GM12864 (cell line): Measurements from ENCODE around the gene MARCHF3.

Experiments used
- DNase-seq: peaks from one replicate; pipeline ENCODE4 v3.0.0-alpha.2; 2011; ENCODE audit warnings: low read depth
- H3K4me3 ChIP-seq: 2 replicates; pipeline ENCODE4 v1.5.1; 2011; ENCODE audit warnings: mild to moderate bottlenecking, low read depth, low read length, control low read depth
- CTCF ChIP-seq: IDR thresholded peaks from 2 replicates; pipeline ENCODE4 v1.5.1; 2011; ENCODE audit warnings: low read depth, mild to moderate bottlenecking, moderate library complexity, low read length, control low read depth, inconsistent platforms; ENCODE audit errors: missing control alignments

The MARCHF3 gene

DNA sequence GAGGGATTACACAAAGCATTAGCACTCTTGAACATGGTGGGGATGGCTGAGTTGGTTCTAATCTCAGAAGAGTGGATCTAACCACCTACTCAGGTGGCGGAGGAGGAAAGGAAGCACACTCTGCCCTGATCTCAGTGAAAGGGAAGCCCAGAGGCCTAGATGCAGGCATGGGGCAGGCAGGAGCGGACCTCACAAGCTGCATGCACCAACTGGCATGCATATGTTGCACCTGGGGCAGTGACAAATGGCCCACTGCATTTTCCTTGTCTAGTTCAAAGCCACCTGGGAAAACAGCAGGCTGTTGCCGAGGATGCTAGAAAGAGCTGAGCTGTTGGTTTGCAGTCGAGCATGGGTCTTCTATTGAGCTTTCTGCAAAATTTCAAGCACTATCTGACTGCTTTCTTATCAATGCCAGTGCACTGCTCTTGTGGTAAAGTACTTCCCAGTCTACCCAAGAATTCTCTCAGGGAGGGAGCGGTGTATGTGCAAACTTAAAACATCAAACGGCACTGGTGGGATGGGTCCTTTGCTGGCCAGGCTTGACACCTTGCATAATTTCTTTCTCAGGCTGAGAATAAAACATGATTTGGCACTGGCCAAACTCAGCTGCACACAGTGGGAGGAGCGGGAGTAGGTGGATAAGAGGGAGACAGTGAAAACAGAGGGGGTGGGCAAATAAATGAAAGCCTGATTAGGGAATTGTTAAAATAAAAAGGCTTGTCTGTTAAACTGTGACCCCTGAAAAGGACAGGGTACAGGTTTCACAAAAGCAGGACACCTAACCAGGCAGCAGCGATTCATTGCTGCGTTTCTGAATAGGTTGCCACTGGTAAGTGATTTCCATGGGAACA, 108.9 kb downstream of the MARCHF3 start:
- TF ChIP-seq CTCF: no peak
- no peak for DNase-seq

GRCh38 chr5:126920291-126920690, 110.1 kb downstream of the MARCHF3 start:
- DNase-seq: no peak
- H3K4me3 ChIP-seq: no peak overlapping the region
- no peak for TF ChIP-seq CTCF

More for the DNA sequence above, 108.9 kb downstream of the MARCHF3 start:
- H3K4me3 ChIP-seq: no peak overlapping the region

GRCh38 chr5:126919566-126919965, 110.8 kb downstream of the MARCHF3 start:
- DNase-seq: no peak
- no peak for TF ChIP-seq CTCF
- H3K4me3 ChIP-seq: no peak overlapping the region

DNA sequence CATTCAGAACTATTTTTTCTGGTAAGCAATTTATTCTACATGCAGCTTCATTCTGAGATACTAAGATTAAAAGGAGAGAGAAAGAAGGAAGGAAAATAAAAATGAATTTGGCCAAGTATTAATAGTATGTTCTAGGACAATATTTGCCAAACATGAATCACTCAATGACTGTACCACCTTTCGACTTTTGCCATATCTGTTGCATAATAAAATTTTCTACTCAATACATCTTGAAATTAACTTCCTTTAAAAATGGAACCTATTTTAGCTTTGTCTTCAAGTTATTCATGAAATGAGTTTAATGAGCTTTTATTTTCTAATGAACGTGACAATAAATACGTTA, 111.8 kb downstream of the MARCHF3 start:
- no peak overlapping the region for H3K4me3 ChIP-seq
- no peak for DNase-seq
- TF ChIP-seq CTCF: no peak

DNA sequence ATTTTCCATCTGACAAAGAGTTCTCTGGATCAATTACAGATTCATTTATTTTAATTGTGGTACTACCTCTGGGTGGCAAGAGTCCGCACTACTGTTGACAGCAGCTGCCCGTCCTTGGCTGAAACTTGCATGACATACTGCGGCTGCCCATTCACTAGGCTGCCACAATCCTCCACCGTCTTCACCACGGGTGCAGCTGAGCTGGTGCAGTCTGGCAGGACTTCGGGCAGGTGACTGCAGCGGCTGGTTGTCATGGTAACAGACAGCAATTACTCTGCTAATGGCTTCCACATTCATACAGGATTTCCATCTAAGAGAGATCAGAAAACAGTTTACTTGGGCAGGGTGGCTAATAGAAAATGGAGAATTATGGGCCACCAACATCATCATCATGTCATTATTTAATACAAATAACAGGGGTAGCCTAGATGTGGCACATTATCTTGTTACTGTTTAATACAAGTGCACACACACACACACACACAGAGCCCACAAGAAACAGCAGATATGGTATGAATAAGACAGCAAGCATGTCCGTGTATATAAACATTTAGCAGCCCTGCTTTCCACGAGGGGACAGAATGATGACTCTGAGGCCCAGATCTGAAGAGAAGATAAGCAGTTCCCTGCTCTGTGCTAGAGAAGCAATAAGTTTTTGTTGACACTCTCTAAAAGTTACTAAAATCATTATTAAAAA, 112.3 kb downstream of the MARCHF3 start:
- no peak overlapping the region for H3K4me3 ChIP-seq
- DNase-seq: no peak
- no peak for TF ChIP-seq CTCF

GRCh38 chr5:126915496-126915895, 114.9 kb downstream of the MARCHF3 start:
- no peak for DNase-seq
- no peak for TF ChIP-seq CTCF

More at GRCh38 chr5:126915496-126915895, 114.9 kb downstream of the MARCHF3 start:
- no peak overlapping the region for H3K4me3 ChIP-seq
